Measurements from ENCODE around the gene ADAM10.

The ADAM10 gene

DNA sequence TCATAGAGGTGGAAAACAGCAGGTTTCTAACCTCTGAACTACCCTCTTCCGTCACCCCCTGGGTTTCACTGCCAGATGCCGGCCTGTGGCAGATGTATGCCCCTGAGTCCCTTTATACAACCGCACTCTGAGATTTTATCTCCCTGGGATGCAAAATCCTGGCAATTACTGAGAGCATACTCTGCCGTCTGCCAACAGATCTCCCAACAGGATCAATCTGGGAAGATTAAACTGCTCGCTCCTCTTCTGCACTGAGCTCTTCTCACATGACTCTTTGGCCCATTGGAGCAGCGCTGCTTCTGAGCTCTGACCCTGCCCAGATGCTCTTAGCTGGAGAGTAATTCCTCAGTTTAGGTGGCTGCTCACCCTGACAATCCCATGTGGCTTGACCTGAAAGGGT is 184.5 kb downstream of the ADAM10 start:
- TF ChIP-seq, protein P1, sequence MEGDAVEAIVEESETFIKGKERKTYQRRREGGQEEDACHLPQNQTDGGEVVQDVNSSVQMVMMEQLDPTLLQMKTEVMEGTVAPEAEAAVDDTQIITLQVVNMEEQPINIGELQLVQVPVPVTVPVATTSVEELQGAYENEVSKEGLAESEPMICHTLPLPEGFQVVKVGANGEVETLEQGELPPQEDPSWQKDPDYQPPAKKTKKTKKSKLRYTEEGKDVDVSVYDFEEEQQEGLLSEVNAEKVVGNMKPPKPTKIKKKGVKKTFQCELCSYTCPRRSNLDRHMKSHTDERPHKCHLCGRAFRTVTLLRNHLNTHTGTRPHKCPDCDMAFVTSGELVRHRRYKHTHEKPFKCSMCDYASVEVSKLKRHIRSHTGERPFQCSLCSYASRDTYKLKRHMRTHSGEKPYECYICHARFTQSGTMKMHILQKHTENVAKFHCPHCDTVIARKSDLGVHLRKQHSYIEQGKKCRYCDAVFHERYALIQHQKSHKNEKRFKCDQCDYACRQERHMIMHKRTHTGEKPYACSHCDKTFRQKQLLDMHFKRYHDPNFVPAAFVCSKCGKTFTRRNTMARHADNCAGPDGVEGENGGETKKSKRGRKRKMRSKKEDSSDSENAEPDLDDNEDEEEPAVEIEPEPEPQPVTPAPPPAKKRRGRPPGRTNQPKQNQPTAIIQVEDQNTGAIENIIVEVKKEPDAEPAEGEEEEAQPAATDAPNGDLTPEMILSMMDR (IDR thresholded peaks at IDR 0.05), result no peak
- DNase-seq (ENCODE audit: low spot score), result no peak

DNA sequence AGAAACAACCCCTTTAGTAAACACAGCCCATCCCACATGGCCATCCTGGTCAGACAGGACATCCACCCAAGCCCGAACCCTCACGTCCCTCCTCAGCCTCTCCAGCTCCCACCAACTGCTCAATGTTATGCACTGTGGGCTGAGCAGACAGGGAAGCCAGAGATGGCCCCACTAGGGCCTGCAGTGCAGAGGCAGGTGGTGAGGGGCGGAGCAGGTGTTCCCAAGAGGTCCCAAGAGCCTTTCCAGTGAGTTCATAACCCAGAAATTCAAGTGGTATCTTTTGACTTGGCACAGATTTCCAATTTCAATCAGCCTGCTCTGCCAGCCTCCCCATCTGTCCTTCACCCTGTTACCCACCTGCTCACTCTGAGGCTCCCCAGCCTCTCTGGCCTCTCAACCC is 187.4 kb downstream of the ADAM10 start:
- H3K4me3 ChIP-seq, result no peak overlapping the region
- no peak for DNase-seq (ENCODE audit: low spot score)
- H3K27ac ChIP-seq, result no peak overlapping the region
- TF ChIP-seq, protein P1 (IDR thresholded peaks at IDR 0.05), result no peak

More for the DNA sequence above, 184.5 kb downstream of the ADAM10 start:
- Histone ChIP-seq H3K27ac (no peak overlapping the region), H3K4me3 (no peak overlapping the region)

DNA sequence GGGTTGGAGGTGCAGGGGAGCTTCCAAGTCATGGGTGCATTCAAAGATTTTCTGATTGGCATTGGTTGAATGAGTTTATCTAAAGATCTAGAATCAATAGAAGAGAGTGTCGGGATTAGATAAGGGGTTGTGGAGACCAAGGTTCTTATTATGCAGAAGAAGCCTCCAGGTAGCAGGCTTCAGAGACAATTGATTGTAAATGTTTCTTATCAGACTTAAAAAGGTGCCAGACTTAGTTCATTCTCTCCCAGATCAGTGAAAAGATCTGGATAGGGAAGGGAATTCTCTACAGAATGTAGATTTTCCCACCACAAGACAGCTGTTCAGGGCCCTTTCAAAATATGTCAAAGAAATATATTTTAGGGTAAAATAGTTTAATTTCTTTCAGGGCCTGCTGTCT is 188.2 kb downstream of the ADAM10 start:
- DNase-seq (ENCODE audit: low spot score), result no peak
- TF ChIP-seq, protein P1 (IDR thresholded peaks at IDR 0.05), result no peak
- no peak overlapping the region for H3K27ac ChIP-seq

DNA sequence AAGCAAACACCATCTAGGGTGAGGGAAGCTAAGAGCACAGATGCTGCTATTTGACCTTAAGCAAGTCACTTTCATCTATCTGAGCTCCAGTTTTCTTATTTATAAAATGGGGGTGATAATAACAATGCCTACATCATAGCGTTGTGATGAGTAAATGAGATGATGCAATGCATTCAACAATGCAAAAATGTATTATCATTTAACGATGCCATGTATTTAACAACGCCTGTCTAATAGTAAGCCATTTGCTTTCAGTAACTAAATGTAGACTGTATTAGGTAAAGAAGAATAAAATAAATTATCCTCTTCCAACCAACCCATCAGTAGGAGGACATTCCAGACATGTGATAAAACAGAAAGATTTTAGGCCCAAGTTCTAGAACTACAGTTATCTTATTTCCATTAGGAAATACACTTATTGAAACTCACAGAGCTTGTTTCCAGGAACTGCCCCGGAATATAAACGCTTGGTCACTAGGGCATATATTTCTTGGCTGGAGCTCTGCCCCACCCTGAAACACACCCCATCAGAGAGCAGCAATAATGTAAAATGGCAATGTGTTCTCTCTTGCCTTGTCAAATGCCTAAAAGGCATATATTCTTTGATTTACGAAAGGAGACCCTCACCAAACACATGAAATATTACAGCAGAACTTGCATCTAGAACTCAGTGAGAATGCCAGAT is 189.5 kb downstream of the ADAM10 start:
- no peak overlapping the region for H3K4me3 ChIP-seq
- DNase-seq (ENCODE audit: low spot score), result no peak
- H3K27ac ChIP-seq, result no peak overlapping the region
- TF ChIP-seq, protein P1 (IDR thresholded peaks at IDR 0.05), result no peak

More for the DNA sequence above, 188.2 kb downstream of the ADAM10 start:
- no peak overlapping the region for H3K4me3 ChIP-seq

DNA sequence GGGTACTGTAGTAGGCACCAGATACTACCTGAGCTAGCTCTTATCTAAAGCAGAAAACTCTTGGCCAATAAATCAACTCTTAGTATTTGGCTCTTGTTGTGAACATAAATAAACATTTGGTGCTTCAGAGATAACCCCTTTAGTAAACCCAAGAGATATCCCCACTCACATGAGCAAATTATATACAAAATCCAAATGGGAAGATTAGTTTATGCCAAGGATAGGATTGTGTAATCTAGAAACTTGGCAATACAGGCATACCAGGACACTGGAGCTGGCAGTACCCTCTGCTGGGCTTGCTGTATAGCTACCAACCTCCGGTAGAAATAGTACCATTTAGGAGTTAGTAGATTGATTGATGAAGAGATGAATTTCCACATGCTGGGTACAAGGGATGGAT is 190.7 kb downstream of the ADAM10 start:
- Histone ChIP-seq H3K27ac (no peak overlapping the region), H3K4me3 (no peak overlapping the region)
- DNase-seq (ENCODE audit: low spot score), result no peak
- TF ChIP-seq, protein P1 (IDR thresholded peaks at IDR 0.05), result no peak

DNA sequence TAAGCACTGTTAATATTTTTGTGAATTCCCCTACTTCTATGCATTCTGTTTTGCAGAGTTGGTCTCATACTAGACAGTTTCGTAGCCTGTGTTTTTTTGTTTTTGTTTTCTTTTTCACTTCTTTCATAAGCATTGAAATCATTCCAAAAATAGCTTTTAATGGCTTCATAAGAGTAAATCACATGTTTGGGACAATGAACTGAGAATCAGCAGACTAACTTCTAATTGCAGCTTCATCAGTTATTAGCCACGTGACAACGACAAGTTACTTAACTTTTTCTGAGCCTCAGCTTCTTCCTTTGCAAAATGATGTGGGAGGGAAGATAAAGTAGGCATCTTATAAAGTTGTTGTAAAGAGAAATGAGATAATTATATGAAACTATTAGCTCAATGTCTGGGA is 193.0 kb downstream of the ADAM10 start:
- no peak overlapping the region for H3K27ac ChIP-seq
- H3K4me3 ChIP-seq, result no peak overlapping the region
- DNase-seq (ENCODE audit: low spot score), result no peak
- TF ChIP-seq, protein P1 (IDR thresholded peaks at IDR 0.05), result no peak

DNA sequence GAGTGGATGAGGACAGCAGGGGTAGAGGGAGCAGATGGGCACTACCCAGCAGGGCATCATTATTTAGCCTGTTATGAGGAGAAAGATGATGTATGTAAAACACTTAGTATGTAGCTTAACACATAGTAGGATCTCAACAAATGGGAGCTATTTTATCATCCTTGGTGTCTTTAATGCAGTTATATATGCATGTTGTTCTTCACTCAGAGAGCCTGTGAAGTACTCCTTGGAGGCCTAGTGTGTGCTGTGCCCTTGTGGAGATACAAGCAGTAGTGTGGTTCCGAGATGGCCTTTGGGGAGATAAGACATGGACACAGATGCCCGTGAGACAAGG is 193.5 kb downstream of the ADAM10 start:
- no peak for DNase-seq (ENCODE audit: low spot score)
- H3K4me3 ChIP-seq, result no peak overlapping the region
- TF ChIP-seq, protein P1 (IDR thresholded peaks at IDR 0.05), result no peak
- H3K27ac ChIP-seq, result no peak overlapping the region

All from coronary artery (tissue), 2 donors.